ENCODE results near the gene OGG1.
A peak's percentile ranks its signal among the peaks of the same experiment; 100 is the strongest.

OGG1 gene

DNA sequence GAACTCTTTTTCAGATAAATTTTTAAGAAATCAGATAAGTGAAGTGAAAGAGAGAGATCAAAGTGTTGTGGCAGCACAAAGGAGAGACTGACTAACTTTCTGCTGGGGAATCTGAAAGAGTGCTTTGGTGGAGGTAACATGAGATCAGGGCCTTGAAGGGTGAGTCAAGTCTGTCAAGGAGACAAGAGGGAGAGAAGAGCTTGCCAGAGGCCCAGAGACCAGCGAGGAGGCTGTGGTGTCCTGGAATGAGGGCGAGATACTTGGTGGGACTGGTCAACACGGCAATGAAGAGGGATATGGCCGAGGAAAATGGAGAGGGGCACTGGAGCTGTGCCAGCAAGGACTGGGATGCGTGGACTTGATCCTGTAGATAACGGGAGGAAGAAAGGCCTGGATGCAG, 38.0 kb downstream of the OGG1 start:
- DNase-seq: peak; percentile 29

DNA sequence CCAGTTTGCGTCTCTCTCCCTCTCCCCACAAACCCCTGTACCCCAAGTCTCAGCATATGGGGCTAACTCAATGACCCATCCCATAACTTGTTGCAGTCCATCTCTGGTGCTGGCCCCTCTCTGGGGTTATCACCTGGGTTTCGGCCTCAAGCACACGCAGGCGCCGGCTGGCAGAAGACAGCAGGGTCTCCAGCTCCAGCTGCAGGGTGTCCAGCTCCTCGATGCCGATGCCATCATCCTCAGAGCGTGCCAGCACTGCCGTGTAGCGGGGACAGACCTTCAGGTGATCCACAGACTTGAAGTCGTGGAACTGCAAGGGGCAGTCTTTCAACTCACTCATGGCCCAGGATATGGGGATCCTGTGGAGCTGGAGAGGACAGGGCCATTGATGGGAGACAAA, 41.4 kb downstream of the OGG1 start:
- DNase-seq: no peak

DNA sequence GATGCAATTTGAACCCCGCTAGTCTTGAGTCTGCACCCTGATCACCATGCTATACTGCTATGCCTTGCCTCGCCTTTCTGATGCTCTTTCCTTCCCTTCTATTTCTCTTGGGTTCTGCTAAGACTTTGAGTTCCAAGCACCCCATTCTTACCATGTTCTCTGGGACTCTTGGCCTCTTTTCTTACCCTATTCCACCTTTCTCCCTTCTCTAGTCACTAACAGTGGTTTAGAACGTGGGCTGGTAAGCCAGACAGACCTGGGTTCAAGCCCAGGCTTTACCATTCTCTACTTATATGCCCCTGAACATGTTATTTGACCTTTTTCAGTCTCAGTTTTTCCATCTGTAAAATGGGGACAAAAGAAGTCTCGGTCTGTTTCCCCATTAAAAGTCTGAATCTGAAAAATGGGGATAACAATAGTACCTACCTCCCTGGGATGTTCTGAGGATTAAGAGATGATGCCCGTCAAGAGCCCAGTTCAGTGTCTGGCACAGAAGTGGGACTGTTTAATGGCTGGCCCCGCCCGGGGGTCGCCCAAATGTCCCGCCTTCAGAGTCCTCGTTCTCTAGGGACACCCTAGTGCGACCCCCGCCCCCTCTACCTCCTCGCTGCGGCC, 42.1 kb downstream of the OGG1 start:
- no peak for DNase-seq

DNA sequence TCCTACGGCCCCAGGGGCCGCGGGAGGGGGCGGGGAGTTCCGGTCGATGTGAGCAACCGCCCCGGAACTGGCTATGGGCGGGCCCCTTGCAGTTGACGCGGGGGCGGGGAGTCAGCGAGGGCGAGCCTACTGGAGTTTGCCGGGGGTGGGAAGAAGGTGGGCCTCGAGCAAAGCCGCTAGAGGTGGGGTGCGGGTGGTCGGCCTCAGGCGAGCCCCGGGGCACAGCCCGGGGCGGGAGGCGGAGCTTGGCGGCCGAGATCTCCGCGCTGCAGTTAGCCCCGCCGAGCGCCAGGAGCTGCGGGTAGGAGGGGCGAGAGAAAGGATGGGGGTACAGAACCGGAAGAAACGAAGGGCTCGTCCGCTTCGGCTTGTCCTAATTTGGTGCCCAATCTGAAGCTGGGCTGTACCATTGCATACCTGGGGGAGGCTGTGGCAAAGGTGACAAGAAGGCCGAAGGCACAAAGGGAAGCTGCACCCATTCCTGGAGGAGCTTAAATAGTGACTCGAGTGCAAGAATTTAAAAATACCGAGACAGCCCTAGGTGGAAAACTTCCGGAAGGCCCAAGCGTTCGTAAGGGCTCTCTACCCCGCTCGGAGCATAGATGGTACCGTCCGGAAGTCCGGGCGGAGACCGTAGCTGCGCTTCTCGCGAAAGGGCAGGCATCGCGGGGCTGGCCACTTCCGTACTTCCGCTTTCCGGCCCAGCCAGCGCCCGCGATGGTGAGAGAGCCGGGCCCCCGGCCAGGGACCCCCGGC, 42.8 kb downstream of the OGG1 start, which contains the start of the genes ARPC4 and TADA3:
TSS of gene ARPC4 (plus strand) at position 678 of the 756 bp plus-strand sequence. CDS start at position 718, 40 bp downstream.
TSS of gene TADA3 (minus strand) at position 69 of the 756 bp plus-strand sequence. CDS start 1,007 bp downstream, outside the sequence.
- peak; percentile 95 for DNase-seq

DNA sequence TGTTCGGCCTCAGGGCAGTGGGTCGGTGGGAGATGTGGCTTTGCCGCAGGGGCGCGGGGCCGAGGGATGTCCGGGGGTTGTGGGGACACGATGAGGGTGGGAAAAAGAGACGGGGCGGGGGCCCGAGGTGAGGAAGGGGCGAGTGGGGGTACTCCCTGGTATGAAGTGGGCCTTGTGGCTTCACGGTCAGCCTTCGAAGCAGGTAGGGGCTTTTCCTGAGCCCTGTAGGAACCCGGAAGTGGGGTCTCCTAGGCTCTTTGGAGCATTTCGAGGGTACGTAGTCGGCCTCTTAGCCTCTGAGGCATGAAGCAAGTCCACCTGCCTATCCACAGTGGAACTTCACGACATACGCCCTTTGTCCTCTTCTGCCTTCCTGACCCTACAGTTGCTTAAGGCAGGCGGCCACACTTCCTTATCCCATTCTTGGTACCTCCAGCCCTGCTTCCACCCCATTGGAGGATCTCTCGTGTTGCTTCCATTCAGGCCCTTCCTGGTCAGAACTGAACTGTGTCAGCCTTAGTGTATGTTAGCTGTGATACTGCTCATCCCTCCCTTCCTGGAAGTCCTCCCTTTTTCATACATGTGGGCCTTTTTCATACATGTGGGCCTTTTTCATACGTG, 43.5 kb downstream of the OGG1 start:
- peak; percentile 52 for DNase-seq

DNA sequence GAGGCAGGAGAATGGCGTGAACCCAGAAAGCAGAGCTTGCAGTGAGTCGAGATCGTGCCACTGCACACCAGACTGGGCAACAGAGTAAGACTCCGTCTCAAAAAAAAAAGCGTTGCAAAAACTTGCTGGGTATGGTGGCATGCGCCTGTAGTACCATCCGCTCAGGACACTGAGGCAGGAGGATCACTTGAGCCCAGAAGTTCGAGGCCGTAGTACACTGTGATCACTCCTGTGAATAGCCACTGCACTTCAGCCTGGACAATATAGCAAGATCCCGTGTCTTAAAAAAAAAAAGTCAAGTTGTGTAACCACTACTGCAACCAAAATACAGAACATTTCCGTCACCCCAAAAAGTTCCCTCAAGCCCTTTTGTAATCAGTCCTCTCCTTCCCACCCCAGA, 44.6 kb downstream of the OGG1 start:
- DNase-seq: no peak

DNA sequence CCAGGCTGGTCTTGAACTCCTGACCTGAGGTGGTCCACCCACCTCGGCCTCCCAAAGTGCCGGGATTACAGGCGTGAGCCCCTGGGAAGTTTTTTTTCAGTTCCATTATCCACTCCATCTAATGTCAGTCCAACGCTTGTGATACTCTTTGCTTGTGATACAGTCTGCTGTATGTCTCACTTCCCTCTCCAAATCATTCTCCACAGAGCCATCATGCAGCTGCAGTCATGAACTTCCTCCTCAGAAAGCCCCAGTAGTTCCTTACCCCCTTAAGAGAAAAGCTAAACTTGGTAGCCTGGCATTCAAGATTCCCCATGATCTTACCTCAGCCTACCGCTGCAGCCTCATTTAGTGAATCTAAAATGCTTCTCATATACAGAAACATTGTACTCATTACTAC, 45.5 kb downstream of the OGG1 start:
- no peak for DNase-seq

DNA sequence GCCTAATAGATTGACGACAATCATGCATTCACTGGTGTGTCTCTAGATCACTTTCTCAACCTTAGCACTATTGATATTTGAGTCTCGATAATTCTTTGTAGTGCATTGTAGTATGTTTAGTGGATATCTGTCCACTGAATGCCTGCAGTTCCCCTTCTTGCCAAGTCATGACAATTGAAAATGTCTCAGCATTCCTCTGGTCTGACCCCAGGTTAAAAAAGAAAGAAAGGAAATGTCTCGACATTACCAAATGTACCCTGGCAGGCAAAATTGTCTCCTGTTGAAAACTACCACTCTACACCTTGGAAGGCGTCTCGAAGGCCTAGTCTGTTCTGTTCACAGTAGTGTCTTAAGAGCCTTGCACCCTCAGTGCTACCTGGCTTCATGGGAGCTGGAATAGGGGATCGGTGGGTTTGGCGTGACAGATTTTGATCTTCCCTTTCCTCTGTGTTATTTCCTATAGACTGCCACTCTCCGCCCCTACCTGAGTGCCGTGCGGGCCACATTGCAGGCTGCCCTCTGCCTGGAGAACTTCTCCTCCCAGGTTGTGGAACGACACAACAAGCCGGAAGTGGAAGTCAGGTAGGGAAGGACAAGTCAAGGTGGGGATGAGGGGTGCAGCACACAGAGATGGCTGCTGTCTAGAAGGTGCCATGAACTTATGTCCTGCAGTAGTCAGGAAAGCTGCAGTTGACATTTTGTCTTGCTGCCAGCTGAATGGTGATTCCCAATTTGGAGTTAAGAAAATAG, 47.6 kb downstream of the OGG1 start:
- DNase-seq: no peak

DNA sequence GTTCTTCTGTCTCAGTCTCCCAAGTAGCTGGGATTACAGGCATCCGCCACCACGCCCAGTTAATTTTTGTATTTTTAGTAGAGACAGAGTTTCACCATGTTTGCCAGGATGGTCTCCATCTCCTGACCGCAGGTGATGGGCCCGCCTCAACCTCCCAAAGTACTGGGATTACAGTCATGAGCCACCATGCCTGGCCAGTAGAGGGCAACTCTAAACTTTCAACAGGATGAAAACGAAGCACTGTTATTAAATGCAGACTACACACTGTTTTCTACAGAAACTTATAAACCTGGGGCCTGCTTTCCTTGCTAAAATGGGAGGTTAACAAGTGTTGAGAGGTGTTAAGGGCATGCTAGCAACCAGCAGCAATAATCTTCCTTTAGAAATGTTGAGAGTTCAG, 50.8 kb downstream of the OGG1 start:
- no peak for DNase-seq

DNA sequence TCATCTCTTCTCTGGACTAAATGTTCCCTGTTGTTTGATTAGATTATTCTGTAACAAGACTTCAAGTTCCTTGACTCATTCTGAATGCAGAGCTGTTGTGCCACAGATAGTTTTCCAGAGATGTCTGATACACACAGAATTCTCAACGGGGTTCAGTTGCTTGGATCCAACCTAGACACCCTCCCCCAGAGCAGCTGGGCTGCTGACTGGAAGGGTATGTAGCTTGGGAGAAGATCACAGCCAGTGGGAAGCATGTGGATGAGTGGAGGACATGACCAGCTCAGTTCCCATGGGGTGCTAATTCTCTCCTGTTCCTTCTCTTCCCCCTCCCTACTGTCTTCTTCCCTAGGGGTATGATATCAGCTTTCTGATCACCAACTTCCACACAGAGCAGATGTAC, 53.7 kb downstream of the OGG1 start:
- no peak for DNase-seq

DNA sequence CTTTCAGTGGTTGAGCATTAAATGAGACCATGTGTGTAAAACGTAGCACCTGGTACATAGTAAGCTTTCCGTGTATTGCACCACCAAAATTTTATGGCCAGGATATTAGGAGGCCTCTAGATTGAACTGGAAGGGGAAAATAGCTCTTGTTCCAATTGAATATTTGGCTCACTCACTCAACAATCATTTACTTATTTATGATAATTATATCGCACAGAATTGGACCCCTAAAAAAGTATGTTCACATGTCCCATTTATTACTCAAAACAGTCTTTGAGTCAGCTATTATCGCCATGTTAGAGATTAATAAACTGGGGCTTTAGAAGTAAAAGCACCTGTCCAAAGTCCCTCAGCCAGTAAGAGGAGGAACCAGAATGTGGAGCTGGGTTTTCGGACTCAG, 55.2 kb downstream of the OGG1 start:
- DNase-seq: no peak

DNA sequence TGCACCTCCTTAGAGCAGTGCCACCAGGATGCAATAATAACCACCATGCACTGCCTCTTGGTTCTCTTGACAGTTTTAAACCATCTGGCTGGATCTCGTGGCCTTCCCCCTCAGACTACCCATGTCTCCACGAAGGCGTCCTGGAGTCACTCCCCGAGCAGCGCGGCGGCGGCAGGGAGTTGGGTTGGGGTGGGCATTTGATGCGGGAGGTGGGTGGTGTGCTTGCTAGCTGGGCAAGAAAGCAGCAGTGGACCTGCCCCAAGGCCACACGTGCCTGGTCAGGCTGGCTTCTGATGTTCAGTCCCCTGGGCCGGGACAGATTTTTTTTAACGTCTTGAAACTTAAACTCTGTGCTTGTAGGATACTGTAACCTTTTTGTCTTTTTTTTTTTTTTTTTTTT, 56.4 kb downstream of the OGG1 start:
- no peak for DNase-seq

Data from activated CD4-positive, alpha-beta T cell treated with anti-CD3 and anti-CD28 coated beads, Interleukin-2, Interleukin-6, amounts not matched to agents 100 ng/mL and 50 ng/mL, durations not matched to agents 16 hours and 8 hours (primary cell).